Stimulated activated naive CD8-positive, alpha-beta T cell treated with anti-CD3 and anti-CD28 coated beads, Interleukin-15, amount 100 ng/mL, for 72 hours (primary cell): ENCODE measurements around the gene PDGFA.

Source experiments
- ATAC-seq: fragments of 150-1000 bp; cut with Tn5 transposase; 2 replicates; pipeline ENCODE4 v1.10.0; 2021; ENCODE audit warnings: mild to moderate bottlenecking, moderate library complexity
- DNase-seq, 2 donors: peaks; one replicate each; pipeline ENCODE4 v3.0.0; 2021 to 2022
- H3K27ac Mint-ChIP-seq, 2 donors: one replicate each; pipeline ENCODE4 v1.8.0; 2022; ENCODE audit warnings: mild to moderate bottlenecking in 2 of 2, mixed read lengths in 2 of 2, moderate library complexity in 2 of 2
- H3K27me3 Mint-ChIP-seq: one replicate; pipeline ENCODE4 v1.8.0; 2022; ENCODE audit warnings: mixed read lengths
- H3K4me1 Mint-ChIP-seq: one replicate; pipeline ENCODE4 v1.8.0; 2022; ENCODE audit warnings: mild to moderate bottlenecking, mixed read lengths
- H3K4me3 Mint-ChIP-seq, 2 donors: one replicate each; pipeline ENCODE4 v1.8.0; 2022; ENCODE audit warnings: mild to moderate bottlenecking in 2 of 2, mixed read lengths in 2 of 2, moderate library complexity in 1 of 2
- H3K9me3 Mint-ChIP-seq, 2 donors: one replicate each; pipeline ENCODE4 v1.8.0; 2022; ENCODE audit warnings: mixed read lengths in 2 of 2

PDGFA gene

GRCh38 chr7:532379-533143 is 12.9 kb upstream of the PDGFA start:
- peaks cover 7% of the 10 kb centered on the region for H3K27me3 Mint-ChIP-seq
- no peaks in the 10 kb centered on the region for H3K9me3 Mint-ChIP-seq
- DNase-seq (no peak), ATAC-seq (peak; percentile 29)
- H3K27ac Mint-ChIP-seq = no peak overlapping the region
- peaks cover 17% of the 10 kb centered on the region for H3K4me1 Mint-ChIP-seq
- H3K4me3 Mint-ChIP-seq = no peak overlapping the region

GRCh38 chr7:531777-532176 is 12.1 kb upstream of the PDGFA start:
- peaks cover 7% of the 10 kb centered on the region for H3K27me3 Mint-ChIP-seq
- DNase-seq = no peak
- ATAC-seq = peak; percentile 60
- peak overlapping the region in 1 of 2 donors; percentile 43 for H3K4me3 Mint-ChIP-seq
- H3K27ac Mint-ChIP-seq = peak overlapping the region; percentile 20 to 72
- H3K4me1 Mint-ChIP-seq = peaks cover 17% of the 10 kb centered on the region
- no peaks in the 10 kb centered on the region for H3K9me3 Mint-ChIP-seq

- no peak overlapping the region for H3K27ac Mint-ChIP-seq
These were observed 8.8 kb upstream of the PDGFA start for GRCh38 chr7:528451-528850.

DNA sequence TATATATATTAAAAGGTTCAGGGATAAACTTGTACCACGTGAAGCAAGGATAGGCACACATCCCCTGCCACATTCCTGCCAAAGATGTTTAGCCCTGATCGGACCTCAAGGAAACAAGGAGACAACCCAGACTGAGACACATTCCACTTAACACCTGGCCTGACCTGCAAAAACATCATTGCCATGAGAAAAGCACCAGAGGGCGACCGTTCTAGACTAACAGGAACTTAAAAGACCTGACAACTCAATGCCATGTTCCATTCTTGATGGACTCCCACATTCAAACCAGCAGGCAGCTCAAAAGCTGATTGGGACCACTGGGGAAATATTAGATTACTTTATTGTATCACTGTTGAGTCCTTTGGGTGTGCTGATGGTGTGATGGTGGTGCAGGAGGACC is 8.1 kb upstream of the PDGFA start:
- no peak overlapping the region for H3K27ac Mint-ChIP-seq
- H3K27me3 Mint-ChIP-seq = peaks cover 26% of the 10 kb centered on the region

More at GRCh38 chr7:528451-528850, 8.8 kb upstream of the PDGFA start:
- Mint-ChIP-seq H3K27me3 (peaks cover 20% of the 10 kb centered on the region), H3K9me3 (no peaks in the 10 kb centered on the region), H3K4me3 (no peak overlapping the region), H3K4me1 (peaks cover 19% of the 10 kb centered on the region)
- ATAC-seq (no peak), DNase-seq (no peak)

DNA sequence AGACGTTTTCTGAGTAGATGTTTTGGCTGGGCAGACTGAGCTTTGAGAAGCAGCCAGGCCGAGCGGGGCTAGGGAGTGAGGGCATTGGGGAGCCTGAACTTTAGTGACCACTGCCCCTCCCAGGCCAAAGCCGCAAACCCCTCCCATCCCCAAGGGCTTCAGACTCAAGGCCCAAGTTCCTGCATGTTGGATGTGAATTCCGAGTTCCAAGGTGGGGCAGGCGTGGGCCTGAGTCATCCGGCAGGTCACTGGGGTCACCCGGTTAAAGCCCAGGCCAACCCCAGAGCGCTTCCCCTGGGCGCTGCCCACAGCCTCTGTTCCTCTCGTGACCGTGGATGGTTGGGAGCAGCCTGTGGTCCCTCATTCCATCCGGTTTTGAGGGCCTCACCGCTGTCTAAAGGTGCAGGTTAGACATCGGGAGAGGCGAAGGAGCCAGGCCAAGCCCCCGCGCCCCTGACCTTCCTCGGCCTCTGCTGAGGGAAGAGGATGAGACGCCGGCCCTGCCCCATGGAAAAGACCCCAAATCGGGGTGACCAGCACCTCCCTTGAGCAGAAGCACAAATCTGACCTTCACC is 6.9 kb upstream of the PDGFA start:
- H3K27ac Mint-ChIP-seq = no peak overlapping the region
- H3K4me1 Mint-ChIP-seq = peaks cover 23% of the 10 kb centered on the region
- H3K9me3 Mint-ChIP-seq = no peaks in the 10 kb centered on the region
- ATAC-seq (no peak), DNase-seq (no peak)
- no peak overlapping the region for H3K4me3 Mint-ChIP-seq
- peaks cover 35% of the 10 kb centered on the region for H3K27me3 Mint-ChIP-seq

More for the DNA sequence above, 8.1 kb upstream of the PDGFA start:
- peaks cover 23% of the 10 kb centered on the region for H3K4me1 Mint-ChIP-seq
- no peaks in the 10 kb centered on the region for H3K9me3 Mint-ChIP-seq
- H3K4me3 Mint-ChIP-seq = no peak overlapping the region
- ATAC-seq = no peak
- no peak for DNase-seq

GRCh38 chr7:525740-526139 is 6.1 kb upstream of the PDGFA start:
- Mint-ChIP-seq H3K27me3 (peaks cover 43% of the 10 kb centered on the region), H3K4me1 (peaks cover 25% of the 10 kb centered on the region), H3K9me3 (no peaks in the 10 kb centered on the region)

DNA sequence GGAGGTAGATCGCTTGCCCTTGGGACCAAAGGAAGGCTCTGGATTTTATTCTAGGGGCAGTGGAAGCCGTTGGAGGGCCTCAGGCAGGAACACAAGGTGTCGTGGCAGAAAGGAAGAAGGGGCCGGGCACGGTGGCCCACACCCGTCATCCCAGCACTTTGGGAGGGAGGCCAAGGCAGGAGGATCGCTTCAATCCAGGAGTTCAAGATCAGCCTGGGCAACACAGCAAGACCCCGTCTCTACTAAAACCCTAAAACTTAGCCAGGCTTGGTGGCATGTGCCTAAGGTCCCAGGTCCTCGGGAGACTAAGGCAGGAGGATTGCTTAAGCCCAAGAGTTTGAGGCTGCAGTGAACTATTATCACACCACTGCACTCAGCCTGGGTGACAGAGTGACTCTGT is 5.2 kb upstream of the PDGFA start:
- Mint-ChIP-seq H3K4me1 (peaks cover 27% of the 10 kb centered on the region), H3K9me3 (no peaks in the 10 kb centered on the region), H3K4me3 (no peak overlapping the region), H3K27me3 (peaks cover 39% of the 10 kb centered on the region), H3K27ac (no peak overlapping the region)
- DNase-seq (no peak), ATAC-seq (no peak)

More at GRCh38 chr7:525740-526139, 6.1 kb upstream of the PDGFA start:
- no peak for ATAC-seq
- no peak overlapping the region for H3K4me3 Mint-ChIP-seq
- no peak for DNase-seq
- H3K27ac Mint-ChIP-seq = no peak overlapping the region

DNA sequence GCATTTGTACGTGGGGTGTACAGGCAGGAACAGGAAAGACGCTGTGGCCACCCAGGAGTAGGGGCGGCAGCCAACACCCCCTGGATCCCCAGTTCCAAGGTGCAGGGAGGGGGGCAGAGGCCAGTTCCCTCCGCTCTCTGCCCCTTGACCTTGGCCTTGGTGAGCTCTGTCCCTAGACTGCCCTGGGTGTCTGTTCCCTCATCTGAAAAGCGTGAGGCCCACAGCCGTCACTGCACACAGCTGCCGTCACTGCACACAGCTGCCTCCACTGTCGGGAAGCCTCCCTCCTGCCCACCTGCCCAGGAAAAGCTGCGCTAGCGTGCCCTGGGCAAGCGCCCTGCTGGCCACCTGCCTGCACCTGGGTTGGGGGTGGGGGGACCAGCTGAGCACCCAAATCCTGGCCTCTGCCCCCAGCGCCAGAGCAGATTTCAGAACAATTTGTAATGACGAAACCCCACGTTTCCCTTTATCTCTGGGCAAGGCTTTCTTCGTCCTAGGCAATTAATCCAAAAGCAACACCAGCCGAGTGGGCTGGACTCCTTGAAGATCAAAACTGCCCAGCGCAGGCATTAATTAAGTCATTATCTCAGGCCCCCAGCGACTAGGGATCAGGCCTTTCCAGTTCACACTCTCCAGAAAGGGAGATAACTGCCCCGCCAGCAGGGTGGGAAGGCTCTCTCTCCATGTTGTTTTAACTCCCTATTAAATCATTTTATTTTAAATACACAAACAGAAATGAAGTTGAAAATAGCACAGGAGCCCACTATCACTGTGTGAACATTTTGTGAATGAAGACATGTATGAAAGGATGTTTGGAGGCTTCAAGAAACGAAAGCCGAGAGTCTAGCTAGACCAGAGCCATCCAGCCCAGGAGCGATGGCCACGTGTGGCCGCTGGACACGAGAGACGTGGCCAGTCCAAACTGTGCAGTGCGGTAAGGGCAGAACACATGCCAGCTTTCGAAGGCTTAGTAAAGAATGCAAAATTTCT is 4.0 kb upstream of the PDGFA start:
- DNase-seq (no peak), ATAC-seq (no peak)
- H3K27ac Mint-ChIP-seq = no peak overlapping the region
- H3K4me3 Mint-ChIP-seq = peak overlapping the region in 1 of 2 donors; percentile 33
- peaks cover 27% of the 10 kb centered on the region for H3K4me1 Mint-ChIP-seq
- H3K27me3 Mint-ChIP-seq = peaks cover 42% of the 10 kb centered on the region
- no peaks in the 10 kb centered on the region for H3K9me3 Mint-ChIP-seq

DNA sequence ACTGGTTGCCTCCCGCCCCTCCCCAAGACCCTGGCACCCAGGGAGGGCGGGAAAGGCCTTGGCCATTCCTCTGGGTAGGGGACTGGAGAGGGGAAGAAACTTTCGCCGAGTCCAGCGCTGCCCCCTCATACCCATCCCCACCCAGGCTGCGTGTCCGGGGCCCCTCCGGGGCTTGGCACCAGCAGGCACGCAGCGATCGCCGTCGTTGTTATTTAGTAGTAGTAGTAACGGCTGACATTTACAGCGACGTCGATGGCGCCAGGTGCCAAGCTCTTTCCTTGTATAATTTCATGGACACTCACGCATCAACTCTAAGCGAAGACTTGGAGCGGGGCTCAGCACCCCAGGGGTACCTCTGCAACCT is 3.3 kb upstream of the PDGFA start:
- H3K9me3 Mint-ChIP-seq = no peaks in the 10 kb centered on the region
- H3K4me3 Mint-ChIP-seq = peak overlapping the region in 1 of 2 donors; percentile 33
- H3K27ac Mint-ChIP-seq = no peak overlapping the region
- H3K27me3 Mint-ChIP-seq = peaks cover 49% of the 10 kb centered on the region
- ATAC-seq (no peak), DNase-seq (no peak)
- H3K4me1 Mint-ChIP-seq = peaks cover 29% of the 10 kb centered on the region

- peak; percentile 59 for ATAC-seq
- DNase-seq = peak; percentile 33 to 57
- no peaks in the 10 kb centered on the region for H3K9me3 Mint-ChIP-seq
- peaks cover 34% of the 10 kb centered on the region for H3K4me1 Mint-ChIP-seq
- no peak overlapping the region for H3K27ac Mint-ChIP-seq
- peak overlapping the region; percentile 62 to 73 for H3K4me3 Mint-ChIP-seq
- H3K27me3 Mint-ChIP-seq = peaks cover 54% of the 10 kb centered on the region
These were observed 2.7 kb upstream of the PDGFA start for GRCh38 chr7:522071-522950.

GRCh38 chr7:521221-522070 is 1.8 kb upstream of the PDGFA start:
- H3K4me3 Mint-ChIP-seq = peak overlapping the region; percentile 6 to 73
- no peak overlapping the region for H3K27ac Mint-ChIP-seq
- no peak for ATAC-seq
- peak in 1 of 2 donors; percentile 28 for DNase-seq
- no peaks in the 10 kb centered on the region for H3K9me3 Mint-ChIP-seq
- peaks cover 34% of the 10 kb centered on the region for H3K4me1 Mint-ChIP-seq
- H3K27me3 Mint-ChIP-seq = peaks cover 56% of the 10 kb centered on the region

DNA sequence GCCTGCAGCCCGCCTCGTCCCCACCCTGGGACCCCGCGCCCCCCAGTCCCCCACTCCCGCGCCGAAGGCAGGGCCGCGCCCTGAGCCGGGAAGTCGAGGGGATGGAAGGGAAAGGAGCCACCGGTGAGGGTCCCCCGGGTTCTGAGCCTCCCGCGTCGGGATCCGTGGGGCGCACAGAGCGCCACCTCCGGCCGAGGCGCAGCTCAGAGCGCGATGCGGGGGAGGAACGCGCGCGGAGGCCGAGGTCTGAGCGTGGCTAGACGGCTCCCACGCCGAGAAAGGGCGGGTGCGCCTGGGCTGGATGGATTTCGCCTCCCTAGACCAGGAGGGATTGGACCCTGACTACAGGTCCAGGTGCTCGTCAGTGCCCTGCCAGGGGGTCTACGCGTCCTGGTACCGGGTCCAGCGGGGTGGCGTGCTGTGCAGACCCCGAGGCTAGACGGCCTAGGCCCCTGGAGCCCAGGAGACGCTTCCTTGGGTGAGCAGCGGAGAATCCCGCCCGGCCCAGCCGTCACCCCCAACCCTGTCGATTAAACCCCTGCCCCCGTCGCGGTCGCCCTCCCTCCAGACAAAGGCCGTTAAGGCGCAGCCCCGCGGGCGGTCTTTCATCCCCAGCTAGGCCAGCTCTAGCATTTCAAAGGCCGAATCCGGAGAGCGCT is 986 bp upstream of the PDGFA start:
- Mint-ChIP-seq H3K9me3 (no peaks in the 10 kb centered on the region), H3K4me3 (peak overlapping the region; percentile 6 to 72), H3K27me3 (peaks cover 65% of the 10 kb centered on the region), H3K4me1 (peaks cover 34% of the 10 kb centered on the region), H3K27ac (no peak overlapping the region)
- no peak for ATAC-seq
- peak in 1 of 2 donors; percentile 29 for DNase-seq

- H3K27me3 Mint-ChIP-seq = peaks cover 64% of the 10 kb centered on the region
- H3K9me3 Mint-ChIP-seq = no peaks in the 10 kb centered on the region
- H3K4me1 Mint-ChIP-seq = peaks cover 47% of the 10 kb centered on the region
- no peak overlapping the region for H3K27ac Mint-ChIP-seq
- peak overlapping the region; percentile 83 to 90 for H3K4me3 Mint-ChIP-seq
- ATAC-seq = peak; percentile 35
- peak; percentile 49 to 54 for DNase-seq
These were observed 789 bp downstream of the PDGFA start for GRCh38 chr7:518630-519483.
